Measurements from ENCODE around the gene KCNQ1OT1.

The KCNQ1OT1 gene

DNA sequence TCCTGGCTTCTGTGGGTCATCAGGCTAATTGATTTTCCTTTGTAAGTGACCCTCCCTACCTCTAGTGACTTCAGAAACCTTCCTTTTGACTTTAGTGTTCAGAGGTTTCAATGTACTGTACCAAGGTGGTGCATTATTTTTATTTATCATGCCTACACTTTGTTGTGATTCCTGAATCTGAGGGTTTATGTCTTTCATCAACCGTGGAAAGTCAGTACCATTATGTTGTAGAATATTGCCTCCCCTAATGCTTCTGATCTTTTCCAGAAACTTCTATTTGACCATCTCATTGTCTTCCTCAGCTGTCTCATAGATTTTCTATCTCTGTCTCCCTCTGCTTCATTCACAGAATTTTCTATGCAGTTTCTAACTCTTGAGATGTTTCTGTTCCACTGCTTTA is 105.5 kb downstream of the KCNQ1OT1 start:
- DNase-seq (ENCODE audit: low read depth in 2 of 2) = no peak

DNA sequence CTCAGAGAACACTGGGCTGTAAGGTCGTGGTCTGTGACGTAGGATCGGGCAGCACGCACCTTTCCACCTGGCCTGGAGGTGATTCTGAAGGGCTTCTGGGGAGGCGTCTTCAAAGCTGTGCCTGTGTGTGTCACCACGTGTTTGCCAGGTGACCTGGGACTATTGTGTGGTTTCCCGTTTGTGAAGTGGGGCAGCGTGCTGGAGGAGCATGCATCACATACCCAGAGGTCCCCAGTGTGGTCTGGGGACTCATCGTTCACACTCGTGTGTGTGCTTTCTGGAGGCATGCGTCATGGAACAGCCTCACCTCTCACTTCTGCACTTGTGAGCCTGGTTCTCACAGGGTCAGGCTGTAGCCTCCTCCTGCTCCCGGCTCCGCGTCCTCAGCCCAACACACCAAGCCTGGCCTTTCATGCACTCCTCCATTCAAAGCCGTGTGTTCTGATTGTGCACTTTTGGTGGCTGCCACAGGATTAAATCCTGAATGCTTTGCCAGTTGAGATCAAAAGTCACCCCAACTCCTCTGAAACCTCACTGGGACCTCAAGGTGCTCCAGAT is 106.3 kb downstream of the KCNQ1OT1 start:
- DNase-seq (ENCODE audit: low read depth in 2 of 2) = no peak

DNA sequence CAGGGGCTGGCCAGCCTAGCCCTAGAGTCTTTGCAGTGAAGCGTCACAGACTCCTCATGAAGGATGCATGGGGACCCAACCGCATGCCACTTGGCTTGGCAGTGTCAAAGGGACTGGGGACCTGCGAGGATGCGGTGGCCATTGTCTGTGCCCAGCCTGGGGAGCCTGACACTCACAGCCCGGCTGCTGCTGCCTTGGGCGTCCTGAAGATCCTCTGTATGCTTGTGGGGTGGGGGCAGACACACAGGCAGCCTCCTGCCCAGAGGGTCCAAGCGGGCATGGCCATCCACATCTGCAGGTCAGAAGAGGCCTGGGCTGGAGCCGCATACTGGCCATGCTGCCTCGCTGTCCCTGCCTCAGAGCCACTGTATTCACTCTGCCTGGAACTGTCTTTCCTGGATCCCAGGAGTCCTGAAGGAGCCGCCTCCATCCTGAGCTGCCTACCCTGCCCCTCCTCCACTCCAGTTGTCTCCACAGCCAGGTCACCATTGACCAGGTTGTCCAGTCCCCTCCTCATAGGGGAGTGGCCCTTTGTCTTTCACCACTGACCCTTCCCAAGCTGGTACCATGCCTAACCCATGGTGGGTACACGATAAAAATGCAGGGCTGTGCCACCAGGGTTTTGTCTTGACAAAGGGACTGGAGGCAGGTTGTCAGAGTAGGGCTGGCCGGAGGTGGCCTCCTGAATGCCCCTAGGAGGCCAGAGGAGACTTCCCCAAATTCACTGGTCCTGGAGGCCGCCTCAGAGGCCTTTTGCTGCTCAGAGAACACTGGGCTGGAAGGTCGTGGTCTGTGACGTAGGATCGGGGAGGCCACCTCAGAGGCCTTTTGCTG is 107.0 kb downstream of the KCNQ1OT1 start:
- no peak for DNase-seq (ENCODE audit: low read depth in 2 of 2)

DNA sequence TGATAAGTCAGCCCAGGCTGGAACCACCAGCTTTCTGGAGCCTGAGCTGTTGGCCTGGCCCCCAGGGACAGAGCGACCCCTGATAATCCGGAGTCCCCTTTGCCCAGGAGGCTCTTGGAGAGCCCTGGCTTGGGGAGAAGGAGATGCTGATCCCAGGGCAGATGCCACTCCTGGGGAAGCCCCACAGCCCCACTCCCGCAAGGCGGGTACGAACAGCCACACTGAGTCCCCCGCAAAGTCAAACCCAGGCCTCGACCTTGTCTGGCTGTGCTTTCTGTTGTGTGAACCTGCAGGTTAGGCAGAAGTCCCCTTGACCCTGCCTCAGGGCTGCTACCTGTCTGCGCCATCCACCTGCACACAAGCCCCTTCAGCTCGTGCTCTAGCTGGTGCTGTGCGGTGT is 108.0 kb downstream of the KCNQ1OT1 start:
- DNase-seq (ENCODE audit: low read depth in 2 of 2) = no peak

DNA sequence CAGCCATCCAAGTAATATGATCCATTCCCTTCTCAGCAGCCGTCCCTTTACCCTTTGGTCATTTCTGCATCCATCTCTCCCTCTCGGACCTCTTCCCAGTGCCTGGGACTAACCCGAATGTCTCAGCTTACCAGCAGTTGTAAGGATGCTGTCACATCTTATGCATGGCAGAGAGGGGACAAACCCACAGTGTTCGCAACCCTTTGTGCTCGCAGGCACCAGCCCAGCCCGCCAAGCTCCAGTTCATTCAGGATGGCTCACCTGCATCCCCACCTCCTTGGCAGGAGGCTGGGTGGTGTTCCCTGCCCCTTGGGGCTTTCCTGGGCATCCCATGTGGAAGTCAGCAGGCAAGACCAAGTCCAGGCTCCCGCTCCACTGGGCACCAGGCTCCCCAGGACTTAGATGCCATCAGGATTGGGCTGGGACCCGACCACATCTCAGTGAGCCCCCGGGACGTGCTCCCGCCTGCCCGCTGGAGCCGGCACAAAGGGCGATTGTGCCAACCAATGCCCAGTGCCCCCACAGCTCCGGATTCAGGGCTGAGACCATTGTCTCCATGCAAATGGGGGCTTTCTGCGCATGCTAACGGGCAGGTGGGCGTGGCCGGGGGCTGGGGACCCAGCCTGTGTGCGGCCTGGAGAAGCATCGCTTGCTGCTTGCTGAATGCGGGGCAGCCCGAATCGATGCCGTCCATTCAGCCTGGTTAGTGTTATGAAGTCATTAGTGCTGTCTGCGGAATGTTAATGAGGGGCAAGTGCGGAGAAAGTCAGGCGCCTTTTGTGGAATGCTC is 108.6 kb downstream of the KCNQ1OT1 start:
- no peak for DNase-seq (ENCODE audit: low read depth in 2 of 2)

DNA sequence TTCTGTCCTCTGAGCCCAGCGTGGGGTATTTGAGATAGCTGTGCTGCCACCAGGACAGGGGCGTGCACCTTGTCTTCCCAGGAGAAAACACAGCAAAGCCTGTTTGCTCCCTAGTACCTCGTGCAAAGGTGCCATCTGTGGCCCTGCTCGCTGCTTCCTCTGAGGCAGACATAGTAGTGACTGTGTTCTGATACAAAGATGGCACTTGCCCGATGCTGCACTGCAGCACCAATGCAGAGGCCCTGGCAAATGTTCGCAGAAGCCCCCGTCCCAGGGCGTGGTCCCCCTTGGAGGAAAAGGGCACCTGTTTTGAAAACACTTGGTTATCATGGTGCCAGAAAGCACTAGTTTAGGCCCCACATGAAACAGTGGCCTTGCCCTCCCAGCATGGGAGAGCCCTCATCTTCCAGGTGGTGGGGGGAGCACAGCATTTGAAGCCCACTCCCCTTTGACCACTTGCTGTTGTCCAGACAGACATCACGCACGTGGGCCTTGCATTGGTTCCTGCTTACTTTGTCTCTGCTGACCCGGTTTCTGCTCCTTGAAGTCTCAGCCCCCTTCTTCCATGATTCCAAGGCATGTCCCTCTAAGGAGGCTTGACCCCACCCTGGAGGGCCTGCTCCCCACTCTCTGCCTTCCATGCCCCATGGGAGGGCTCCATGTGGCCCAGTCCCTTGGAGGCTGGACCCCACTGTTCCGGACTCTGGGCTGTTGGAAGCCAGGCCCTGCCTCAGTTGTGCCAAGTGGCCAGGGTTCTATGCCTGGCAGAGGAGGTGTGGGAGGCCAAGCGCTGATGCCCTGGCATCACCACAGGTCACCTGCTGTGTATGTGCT is 109.4 kb downstream of the KCNQ1OT1 start:
- no peak for DNase-seq (ENCODE audit: low read depth in 2 of 2)

DNA sequence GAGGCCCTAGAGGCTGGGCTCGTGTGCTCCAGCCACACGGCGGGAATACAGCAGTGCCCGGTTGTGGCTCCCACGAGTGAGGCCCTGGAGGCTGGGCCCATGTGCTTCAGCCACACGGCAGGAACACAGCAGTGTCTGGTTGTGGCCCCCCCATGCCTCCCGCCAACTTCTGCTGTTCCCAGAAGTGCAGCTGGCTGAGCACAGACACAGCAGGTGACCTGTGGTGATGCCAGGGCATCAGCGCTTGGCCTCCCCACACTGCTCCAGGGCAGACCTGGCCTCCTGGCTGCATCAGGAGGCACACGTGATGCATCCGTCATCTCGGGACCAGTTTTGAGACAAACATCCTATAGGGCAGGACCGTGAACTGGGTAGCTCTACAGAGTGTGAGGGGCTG is 110.3 kb downstream of the KCNQ1OT1 start:
- DNase-seq (ENCODE audit: low read depth in 2 of 2) = no peak

DNA sequence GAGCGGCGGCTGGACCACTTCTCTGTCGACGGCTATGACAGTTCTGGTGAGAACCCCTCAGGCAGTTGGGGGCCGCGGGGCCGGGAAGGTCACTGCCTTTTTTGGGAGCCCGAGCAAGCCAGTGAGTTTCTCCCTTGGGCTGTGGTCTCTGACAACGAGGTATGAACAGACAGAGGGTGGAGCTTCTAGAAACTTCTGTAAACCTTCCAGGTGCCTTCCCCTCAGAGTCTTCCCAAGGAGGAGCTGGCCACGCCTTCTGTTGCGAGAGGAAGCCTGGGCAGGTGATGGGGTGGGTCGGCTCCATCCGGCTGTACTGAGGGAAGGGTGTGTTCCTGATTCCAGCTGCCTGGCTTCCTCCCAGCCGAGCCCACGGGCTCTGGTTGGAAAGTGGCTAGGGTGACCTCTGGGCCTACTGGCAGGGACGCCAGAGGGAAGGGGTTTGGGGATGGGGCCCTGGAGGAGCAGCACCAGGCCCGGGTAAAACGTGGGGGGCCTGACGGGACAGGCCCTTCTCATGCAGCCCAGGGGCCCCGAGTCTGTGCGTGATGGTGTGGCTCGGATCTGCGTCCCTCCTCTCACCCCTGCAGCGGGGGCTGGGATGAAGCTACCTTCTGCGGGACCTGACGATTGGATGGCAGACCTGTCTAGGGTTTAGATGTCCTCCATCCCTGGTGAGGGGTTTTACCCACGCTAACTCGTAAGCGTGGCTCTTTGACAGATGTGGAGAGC is 110.8 kb downstream of the KCNQ1OT1 start:
- DNase-seq (ENCODE audit: low read depth in 2 of 2) = no peak

DNA sequence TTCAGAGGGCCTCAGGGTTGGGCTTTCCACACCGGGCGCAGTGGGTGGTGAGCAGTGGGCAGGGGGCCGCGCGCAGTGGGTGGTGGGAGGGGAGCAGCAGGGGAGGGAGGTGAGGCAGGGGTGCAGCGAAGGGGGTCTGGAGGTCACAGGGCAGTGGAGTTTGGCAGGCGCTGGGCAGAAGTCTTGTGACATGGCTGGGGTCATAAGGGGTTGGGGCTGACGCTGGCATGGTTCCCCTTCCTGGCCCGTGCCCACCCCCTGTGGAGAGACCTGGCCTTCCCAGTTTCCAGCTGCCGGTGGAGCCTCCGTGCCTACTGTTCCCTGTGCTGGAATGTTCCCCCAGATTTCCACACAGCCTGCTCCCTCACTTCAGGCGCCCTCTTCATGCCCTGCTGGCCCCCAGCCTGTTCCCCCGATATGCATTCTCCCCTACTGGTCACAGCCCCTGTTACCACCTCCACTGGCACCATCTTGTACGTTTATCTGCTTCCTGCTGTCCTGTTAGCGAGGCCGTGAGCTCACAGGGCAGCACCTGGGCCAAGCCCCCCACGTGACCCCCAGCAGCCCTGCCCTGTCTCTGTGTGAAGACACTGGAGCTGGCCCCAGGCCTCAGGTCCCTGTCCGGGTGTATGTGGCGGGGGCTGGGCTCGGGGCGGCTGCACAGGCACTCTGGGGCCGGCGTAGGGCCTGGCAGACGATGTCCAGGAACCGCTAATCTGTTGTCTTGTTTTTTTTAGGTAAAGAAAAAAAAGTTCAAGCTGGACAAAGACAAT is 111.6 kb downstream of the KCNQ1OT1 start:
- DNase-seq (ENCODE audit: low read depth in 2 of 2) = no peak

DNA sequence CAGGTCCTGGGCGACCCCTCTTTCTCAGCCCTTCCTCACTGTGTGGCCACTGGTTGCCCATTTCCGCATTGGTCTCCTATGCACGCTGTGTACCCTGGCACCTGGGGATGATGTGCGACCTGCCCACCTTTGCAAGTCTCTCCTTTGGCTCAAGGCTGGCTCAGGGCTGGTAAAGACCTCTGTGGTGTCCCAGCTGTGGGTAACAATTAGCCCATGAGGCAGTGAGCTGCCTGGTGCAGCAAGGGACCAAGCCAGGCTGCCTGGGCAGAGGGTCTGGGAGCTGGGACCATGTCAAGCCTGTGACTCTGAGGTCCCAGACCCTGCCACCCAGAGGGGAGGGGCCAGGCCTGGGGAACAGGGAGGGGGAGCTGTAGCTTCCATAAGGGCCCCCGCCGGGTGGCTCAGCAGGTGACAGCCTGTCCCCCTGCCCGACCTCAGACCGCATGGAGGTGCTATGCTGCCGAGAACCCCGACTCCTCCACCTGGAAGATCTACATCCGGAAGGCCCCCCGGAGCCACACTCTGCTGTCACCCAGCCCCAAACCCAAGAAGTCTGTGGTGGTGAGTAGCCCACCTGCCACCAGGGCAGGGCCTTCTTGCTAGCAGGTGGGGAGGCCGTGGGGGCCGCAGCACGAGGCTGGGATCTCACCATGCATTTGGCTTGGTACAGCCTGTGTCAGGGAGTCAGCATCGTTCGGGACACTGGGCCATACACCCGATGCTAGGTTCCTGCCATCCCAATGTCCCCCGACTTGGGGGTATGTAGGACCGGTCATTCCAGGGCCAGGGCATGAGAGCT is 112.5 kb downstream of the KCNQ1OT1 start:
- DNase-seq (ENCODE audit: low read depth in 2 of 2) = no peak

DNA sequence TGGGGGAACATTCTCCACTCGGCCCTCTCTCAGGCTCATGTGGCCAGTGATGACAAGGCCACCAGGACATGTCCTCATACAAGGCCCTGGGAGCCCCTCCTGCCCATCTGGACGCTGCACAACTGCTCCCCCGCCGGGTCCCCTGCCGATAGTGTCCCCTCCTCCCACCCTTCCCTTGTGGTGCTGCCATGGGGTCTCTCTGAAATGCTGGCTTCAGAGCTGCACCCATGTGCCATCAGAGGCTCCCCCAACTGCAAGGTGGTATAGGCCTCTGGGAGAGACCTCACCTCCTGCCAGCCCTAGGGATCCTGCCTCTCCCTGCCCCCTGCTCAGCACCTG is 113.0 kb downstream of the KCNQ1OT1 start:
- DNase-seq (ENCODE audit: low read depth in 2 of 2) = no peak

DNA sequence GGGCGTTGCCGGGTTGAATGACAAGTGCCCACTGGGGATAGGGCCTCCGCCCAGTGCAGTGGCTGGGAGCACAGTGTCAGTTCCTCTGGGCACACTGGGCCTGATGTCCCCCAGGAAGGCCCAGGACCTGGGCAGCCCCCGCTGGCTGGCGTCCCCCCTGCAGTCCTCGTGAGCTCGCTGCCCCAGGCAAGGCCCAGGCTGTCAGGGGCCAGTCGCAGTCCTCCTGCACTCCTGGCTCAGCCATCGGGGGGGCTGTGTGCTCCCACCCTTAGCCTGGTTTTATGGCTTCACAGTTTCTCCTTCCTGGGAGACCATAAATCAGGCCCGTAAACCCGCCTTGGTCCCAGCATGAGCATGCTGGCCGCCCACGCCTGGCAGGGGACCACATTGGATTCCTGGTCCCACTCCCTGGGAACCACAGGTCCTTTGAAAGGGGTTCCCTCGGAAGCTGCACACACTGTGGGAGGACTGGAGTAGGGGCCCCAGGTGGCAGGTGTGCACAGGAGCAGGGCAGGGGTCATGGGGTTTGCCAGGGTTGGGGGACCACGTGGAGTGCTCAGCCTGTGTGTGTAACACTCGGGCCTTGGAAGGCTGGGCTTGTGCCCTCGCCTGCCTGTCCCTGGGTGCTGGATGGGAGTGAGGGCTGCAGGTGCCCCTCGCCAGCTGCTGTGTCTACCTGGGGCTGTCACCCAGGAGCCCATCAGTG is 113.6 kb downstream of the KCNQ1OT1 start:
- DNase-seq (ENCODE audit: low read depth in 2 of 2) = no peak

DNA sequence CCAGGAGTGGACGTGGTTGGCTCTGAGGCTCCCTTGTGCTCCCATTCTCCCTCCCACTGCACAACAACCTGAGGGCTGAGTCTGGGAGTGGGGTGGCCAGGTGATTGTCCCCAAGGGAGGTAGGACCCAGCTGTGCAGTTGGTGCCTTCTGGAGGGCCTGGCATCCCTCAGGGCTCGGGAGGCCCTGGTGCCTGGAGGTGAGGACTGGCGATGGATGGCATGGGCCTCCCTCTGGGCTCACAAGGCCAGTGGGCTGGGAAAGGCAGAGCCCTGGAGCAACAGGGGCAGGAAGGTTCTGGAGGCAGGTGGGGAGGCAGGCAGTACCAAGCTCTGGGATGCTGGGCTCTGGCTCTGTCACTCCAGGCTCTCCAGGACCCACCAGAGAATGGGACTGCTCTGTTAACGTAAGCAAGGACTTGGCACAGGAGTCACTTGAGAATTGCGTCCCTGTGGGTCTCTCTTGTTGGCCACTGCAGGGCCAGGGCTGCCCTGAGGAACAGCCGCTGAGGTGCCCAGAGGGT is 114.2 kb downstream of the KCNQ1OT1 start:
- DNase-seq (ENCODE audit: low read depth in 2 of 2) = no peak

DNA sequence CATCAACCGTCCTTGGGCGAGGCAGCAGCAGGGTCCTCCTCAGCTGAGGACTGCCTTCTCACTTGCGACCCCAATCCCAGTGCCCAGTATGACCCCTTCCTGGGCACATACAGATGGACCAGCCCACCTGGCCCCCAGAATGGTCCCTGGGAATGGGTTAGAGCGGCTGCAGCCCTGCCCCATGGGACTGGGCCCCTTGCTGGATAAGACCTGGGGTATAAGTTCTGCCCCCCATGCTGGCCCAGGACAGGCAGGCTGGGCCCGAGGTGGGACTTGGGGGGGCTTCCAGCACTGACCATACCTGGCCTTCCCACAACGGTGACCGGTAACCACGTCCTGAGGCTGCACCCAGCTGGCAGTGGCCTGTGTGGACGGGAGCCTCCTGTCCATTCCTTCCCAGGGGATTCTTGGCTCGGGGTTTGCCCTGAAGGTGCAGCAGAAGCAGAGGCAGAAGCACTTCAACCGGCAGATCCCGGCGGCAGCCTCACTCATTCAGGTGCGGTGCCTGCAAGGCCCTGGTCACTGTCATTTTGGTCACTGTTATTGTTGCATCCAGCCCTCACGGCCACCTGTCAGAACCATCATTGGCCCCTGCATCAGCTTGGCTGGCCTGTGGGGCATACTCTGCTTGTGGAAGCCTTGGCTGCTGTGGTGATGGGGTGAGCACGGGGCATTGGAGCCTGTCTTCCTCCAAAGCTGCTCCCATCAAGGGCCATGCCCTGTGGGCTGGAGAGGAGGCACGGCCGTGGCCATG is 114.8 kb downstream of the KCNQ1OT1 start:
- no peak for DNase-seq (ENCODE audit: low read depth in 2 of 2)

DNA sequence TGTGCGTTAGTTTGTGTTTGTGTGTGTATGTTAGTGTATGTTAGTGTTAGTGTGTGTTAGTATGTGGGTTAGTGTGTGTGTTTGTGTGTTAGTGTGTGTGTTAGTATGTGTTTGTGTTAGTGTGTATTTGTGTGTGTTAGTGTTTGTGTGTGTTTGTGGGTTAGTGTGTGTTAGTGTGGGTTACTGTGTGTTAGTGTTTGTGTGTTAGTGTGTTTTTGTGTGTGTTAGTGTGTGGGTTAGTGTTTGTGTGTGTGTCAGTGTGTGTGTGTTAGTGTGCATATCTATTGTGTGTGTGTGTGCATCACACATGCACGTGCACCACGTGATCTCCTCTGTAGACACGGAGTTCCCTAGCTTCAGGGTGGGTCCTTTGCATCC is 115.4 kb downstream of the KCNQ1OT1 start:
- DNase-seq (ENCODE audit: low read depth in 2 of 2) = no peak

DNA sequence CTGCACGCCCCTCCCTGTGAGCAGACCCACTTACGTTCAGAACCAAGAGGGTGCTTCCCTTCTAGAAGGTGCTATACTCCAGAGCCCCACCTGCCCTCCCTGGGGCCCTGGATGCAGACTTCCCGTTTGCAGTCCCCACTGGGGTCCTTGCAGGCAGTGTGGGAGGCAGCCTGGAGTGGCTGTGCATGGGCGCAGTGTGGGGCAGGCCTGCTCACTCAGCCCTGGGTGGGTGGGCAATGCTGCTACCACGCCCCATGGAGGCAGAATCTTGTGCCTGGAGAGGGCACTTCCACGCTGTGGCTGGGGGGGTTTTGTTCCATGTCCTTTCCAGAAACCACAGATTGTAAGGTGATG is 116.2 kb downstream of the KCNQ1OT1 start:
- no peak for DNase-seq (ENCODE audit: low read depth in 2 of 2)

DNA sequence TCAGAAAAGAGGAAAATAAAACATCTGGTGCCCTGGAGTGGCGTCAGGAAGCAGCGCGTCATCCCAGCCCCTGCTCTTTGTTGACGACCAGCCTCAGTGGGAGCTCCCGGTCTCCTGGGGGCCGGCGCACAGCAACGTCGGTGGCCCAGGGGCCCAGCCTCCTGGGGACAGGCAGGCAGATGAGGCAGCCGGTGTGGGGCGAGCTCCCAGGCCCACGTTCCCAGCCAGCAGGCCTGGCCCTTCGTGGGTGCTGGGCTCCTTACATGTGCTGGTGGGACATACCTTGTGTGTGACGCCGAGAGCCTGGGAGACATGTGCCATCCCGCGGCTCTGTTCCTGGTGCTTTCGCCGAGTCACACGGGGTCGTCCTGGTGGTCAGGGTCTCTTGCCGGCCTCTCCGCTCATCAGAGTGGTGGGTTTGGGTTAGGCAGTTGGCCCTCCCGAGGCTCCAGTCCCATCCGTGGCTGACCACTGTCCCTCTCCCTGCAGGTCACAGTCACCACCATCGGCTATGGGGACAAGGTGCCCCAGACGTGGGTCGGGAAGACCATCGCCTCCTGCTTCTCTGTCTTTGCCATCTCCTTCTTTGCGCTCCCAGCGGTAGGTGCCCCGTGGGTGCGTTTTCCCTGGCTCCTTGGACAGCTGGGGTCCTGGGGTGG is 116.7 kb downstream of the KCNQ1OT1 start:
- no peak for DNase-seq (ENCODE audit: low read depth in 2 of 2)
